GM15510 (cell line): ENCODE data around the gene IFRD1.

Experiments
- POLR2A ChIP-seq: IDR thresholded peaks from 3 replicates; pipeline ENCODE4 v1.6.1; 2011; ENCODE audit warnings: borderline replicate concordance; ENCODE audit not compliant: insufficient read length; ENCODE audit errors: extremely low read depth

The IFRD1 gene

DNA sequence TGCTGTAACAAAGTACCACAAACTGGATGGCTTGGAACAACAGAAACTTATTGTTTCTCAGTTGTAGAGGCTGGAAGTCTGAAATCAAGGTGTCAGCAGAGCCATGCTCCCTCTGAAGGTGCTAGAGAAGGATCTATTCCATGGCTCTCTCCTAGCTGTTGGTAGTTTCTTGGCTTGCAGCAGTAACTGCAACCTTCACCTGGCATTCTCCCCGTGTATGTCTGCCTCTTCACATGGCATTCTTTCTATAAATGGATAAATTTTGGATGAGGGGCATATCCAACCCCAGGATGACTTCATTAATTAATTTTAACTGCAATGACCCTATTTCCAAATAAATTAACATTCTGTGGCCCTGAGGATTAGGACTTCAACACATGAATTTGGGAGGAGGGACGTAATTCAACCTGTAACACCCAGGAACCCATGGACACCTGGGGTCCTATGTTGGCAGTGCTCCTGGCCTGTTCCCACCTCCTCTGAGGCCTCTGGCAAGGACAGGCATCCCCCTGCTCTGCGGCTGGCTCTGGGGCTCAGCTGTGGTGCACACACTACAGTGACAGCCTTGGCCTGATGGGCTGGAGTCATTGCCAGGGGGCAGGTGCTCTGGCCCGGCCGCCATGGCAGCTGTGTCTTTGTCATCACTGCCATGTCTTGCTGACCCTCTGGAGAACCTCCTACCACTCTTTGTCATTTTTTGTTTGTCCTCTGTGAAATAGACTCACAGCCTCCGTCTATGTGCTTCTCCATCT is 61.4 kb downstream of the IFRD1 start:
- TF ChIP-seq POLR2A, result no peak

DNA sequence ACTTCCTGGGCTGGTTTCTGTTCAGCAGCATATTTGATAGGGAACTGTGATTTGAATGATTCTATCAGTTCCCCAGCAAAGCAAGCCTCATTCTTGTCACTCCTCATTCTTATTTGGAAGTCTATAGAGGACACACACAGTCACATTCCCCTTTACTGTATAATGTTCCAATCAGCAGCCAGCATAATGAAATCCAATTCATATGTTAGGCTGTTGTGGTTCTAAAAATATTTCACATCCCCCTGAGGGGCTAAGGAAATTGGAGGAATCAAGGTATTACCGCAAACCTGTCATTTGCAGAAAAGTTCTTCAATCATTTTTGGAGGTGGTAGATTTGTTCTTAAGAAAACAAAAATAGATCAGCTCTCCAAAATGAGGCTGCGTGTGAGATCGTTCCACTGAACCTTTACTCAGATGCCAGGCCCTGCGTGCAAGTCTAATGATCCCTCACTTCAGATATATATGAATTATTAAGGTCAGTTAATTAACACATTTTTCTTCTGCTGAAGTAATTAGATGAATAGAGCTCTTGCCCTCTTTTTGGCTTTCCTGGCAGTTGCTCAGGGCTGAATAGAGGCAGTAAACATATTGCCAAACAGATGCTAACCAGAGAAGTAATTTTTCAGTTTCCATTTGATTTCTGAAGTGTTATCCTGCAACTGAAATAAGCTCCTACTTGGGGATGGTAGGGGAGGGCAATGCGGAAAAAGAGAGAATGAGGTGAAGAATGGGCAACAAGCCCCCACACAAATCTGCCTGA is 62.4 kb downstream of the IFRD1 start:
- no peak for TF ChIP-seq POLR2A

DNA sequence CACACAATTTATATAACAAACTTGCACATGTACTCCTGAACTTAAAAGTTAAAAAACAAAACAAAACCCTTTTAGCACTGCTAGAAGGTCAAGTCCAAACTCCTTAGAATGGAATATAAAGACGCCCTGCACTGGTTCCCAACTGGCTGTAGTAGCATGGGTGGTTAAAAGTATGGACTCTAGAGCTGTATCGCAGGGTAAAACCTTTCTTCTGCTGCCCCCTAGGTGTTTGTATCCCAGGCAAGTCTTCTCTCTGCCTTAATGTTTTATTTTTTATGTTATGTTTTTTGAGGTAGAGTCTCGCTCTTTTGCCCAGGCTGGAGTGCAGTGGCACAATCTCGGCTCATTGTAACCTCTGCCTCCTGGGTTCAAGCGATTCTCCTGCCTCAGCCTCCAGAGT is 65.7 kb downstream of the IFRD1 start:
- no peak for TF ChIP-seq POLR2A

DNA sequence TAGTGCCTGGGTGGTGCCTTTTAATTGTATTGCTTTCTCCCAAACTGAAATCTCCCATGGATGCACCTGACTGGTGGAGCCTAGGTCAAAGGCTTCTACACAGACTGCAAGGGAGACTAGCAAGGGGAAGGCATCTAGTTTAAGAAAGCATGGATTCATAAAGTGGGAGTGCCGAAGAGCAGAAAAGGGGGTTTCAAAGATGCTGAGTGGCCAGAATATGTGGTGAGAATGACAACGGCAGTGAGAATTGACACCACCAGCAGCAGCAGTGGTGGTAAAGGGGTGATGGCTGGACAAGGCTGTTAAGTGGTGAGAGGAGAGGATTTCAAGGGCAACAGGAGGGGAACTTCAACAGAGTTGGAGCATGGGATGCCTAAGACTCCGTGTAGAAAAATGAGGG is 67.2 kb downstream of the IFRD1 start:
- TF ChIP-seq POLR2A, result no peak

DNA sequence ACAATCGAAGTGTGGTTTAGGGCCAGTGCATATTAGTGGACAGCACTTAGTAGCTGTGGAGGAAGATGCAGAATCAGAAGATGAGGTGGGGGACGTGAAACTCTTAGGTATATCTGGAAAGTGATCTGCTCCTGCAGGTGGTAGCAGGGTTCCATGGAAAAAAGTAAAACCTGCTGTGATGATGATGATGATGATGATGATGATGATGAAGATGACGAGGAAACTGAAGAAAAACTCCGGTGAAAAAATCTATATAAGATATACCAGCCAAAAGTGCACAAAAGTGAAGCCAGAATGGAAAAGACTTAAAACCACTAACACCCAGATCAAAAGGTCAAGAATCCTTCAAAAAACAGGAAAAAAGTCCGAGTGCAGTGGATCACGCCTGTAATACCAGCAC is 70.5 kb downstream of the IFRD1 start:
- no peak for TF ChIP-seq POLR2A

DNA sequence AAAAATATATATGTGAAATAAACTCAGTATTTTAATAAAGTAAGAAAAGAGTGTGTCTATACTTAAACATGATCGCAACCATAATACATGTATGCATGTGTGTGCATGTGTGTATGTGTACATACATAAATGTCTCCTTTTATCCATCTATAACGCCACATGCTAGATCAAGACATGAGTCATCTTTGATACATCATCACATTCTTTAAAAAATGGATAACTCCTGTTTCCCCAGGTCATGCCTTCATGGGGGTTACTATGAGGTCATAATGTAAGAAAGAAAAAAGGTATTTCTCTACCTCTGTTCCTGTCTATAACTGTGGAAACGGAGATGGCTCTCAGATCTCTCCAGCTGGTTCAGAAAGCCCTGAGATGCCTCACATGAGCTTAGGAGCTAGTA is 71.7 kb downstream of the IFRD1 start:
- TF ChIP-seq POLR2A, result no peak

DNA sequence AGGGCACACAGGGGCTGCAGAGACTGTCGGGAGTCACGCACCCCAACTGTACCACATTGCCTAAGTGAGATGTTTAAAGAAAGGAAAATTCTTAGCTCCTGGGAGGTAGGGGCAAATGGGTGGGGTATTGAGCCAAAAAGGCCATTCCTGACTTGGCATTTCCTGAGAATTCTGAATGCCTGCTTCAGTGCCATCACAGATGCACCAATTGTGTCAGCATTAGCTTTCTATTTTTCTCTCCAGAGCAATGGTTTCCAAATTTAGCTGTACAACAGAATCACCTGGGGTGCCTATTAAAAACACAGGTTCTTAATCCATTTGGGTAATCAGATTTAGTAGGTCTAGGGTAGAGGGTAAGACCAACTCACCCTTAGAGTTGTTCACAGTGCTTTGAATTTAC is 73.6 kb downstream of the IFRD1 start:
- TF ChIP-seq POLR2A, result no peak
